ENCODE data around the gene FURIN.

FURIN gene

GRCh38 chr15:90863987-90864386 is 4.4 kb upstream of the FURIN start:
- no peaks in the 10 kb centered on the region for H3K36me3 ChIP-seq (ENCODE audit: insufficient read depth, low read length)
- no peak overlapping the region for H3K27ac ChIP-seq (ENCODE audit: low read depth, low read length)
- no peak overlapping the region for H3K9ac ChIP-seq (ENCODE audit: low read length)

DNA sequence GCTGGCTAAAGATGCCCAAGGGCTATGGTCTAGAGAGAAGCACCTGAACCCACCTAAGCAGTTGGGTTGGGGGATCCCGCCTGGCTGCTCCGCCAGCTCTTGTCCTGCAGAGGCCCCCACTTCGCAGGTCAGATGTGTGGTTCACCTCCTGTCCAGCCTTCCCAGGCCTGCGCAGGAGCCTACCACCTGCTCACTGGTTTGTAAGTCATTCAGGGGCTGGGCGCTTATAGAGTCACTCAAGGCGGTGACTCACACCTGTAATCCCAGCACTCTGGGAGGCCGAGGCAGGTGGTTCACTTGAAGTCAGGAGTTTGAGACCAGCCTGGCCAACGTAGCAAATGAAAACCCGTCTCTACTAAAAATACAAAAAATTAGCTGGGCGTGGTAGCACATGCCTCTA is 3.9 kb upstream of the FURIN start:
- H3K9me3 ChIP-seq (ENCODE audit: low read length): no peaks in the 10 kb centered on the region
- H3K4me3 ChIP-seq (ENCODE audit: low read depth in 1 of 2, low read length in 2 of 2): no peak overlapping the region
- no peaks in the 10 kb centered on the region for H3K36me3 ChIP-seq (ENCODE audit: insufficient read depth, low read length)
- H3K4me1 ChIP-seq (ENCODE audit: insufficient read depth, low read length): peaks cover 6% of the 10 kb centered on the region
- no peak overlapping the region for H3K27ac ChIP-seq (ENCODE audit: low read depth, low read length)
- H3K27me3 ChIP-seq (ENCODE audit: control insufficient read depth in 1 of 2, insufficient read depth in 2 of 2, low read length in 2 of 2): no peaks in the 10 kb centered on the region
- no peak overlapping the region for H3K9ac ChIP-seq (ENCODE audit: low read length)

More at GRCh38 chr15:90863987-90864386, 4.4 kb upstream of the FURIN start:
- Histone ChIP-seq H3K27me3 (ENCODE audit: control insufficient read depth in 1 of 2, insufficient read depth in 2 of 2, low read length in 2 of 2) (no peaks in the 10 kb centered on the region), H3K9me3 (ENCODE audit: low read length) (no peaks in the 10 kb centered on the region), H3K4me3 (ENCODE audit: low read depth in 1 of 2, low read length in 2 of 2) (no peak overlapping the region), H3K4me1 (ENCODE audit: insufficient read depth, low read length) (peaks cover under 1% of the 10 kb centered on the region)

DNA sequence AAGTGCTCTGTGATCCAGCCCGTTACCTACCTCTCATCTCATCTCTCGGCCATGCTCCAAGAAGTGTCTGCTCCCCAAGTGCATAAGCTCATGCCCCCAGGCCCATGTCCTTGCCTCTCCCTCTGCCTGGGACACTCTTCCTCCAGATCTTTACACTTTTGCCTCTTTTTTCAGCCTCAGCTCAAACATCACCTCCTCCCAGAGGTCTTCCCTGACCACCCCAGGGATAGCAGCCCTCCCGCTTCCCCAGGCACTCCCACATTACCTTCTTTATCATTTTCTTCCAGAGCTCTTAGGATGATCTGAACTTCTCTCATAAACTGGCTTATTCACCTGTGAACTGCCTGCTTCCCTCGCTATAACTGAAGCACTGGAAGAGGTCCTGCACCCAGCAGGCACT is 2.7 kb upstream of the FURIN start:
- Histone ChIP-seq H3K27ac (ENCODE audit: low read depth, low read length) (no peak overlapping the region), H3K4me1 (ENCODE audit: insufficient read depth, low read length) (peaks cover 17% of the 10 kb centered on the region), H3K9ac (ENCODE audit: low read length) (no peak overlapping the region), H3K27me3 (ENCODE audit: control insufficient read depth in 1 of 2, insufficient read depth in 2 of 2, low read length in 2 of 2) (no peaks in the 10 kb centered on the region), H3K4me3 (ENCODE audit: low read depth in 1 of 2, low read length in 2 of 2) (no peak overlapping the region), H3K9me3 (ENCODE audit: low read length) (no peaks in the 10 kb centered on the region), H3K36me3 (ENCODE audit: insufficient read depth, low read length) (no peaks in the 10 kb centered on the region)

GRCh38 chr15:90866161-90866715 is 2.1 kb upstream of the FURIN start:
- Histone ChIP-seq H3K9ac (ENCODE audit: low read length) (no peak overlapping the region), H3K36me3 (ENCODE audit: insufficient read depth, low read length) (no peaks in the 10 kb centered on the region), H3K27me3 (ENCODE audit: control insufficient read depth in 1 of 2, insufficient read depth in 2 of 2, low read length in 2 of 2) (no peaks in the 10 kb centered on the region), H3K9me3 (ENCODE audit: low read length) (no peaks in the 10 kb centered on the region), H3K4me1 (ENCODE audit: insufficient read depth, low read length) (peaks cover 18% of the 10 kb centered on the region), H3K27ac (ENCODE audit: low read depth, low read length) (no peak overlapping the region), H3K4me3 (ENCODE audit: low read depth in 1 of 2, low read length in 2 of 2) (no peak overlapping the region)

DNA sequence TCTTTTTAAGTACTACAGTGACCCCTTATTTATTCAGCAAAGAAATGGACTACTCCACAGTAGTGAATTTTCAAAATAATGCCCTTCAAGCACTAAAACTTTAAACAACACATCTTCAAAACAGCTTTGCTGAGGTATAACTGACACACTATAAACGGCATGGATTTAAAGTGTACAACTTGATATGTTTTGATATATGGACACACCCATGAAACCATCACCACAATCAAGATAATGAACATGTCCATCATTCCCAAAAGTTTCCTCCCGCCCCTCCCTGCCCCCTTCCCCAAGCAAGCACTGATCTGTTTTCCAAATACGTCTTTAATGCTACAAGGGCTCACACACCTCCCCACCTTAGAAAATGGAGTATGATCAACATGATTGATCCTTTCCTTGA is 1.6 kb upstream of the FURIN start:
- no peaks in the 10 kb centered on the region for H3K27me3 ChIP-seq (ENCODE audit: control insufficient read depth in 1 of 2, insufficient read depth in 2 of 2, low read length in 2 of 2)
- no peaks in the 10 kb centered on the region for H3K36me3 ChIP-seq (ENCODE audit: insufficient read depth, low read length)
- no peak overlapping the region for H3K9ac ChIP-seq (ENCODE audit: low read length)
- no peak overlapping the region for H3K27ac ChIP-seq (ENCODE audit: low read depth, low read length)
- peaks cover 18% of the 10 kb centered on the region for H3K4me1 ChIP-seq (ENCODE audit: insufficient read depth, low read length)
- no peak overlapping the region for H3K4me3 ChIP-seq (ENCODE audit: low read depth in 1 of 2, low read length in 2 of 2)
- no peaks in the 10 kb centered on the region for H3K9me3 ChIP-seq (ENCODE audit: low read length)

DNA sequence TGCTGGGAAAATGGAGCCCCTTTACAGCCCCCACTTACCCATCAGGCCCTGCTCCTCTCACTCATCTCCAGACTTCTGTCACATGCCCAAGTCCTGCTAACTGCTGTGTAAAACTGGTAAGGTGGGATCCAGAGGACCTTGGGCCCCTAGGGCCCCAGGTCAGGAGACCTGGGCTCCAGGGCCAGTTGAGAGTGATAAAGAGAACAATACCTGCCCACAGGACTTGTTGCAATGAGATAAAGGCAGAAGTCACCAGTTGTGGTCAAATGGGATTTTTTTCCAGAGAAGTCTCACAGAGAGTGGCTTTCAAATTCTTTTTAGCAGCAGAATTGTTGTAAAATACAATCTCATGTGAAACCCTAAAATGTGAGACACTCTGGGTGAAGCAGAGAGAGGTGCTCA is 753 bp downstream of the FURIN start:
- no peaks in the 10 kb centered on the region for H3K9me3 ChIP-seq (ENCODE audit: low read length)
- H3K27ac ChIP-seq (ENCODE audit: low read depth, low read length): no peak overlapping the region
- peaks cover 30% of the 10 kb centered on the region for H3K4me1 ChIP-seq (ENCODE audit: insufficient read depth, low read length)
- no peaks in the 10 kb centered on the region for H3K27me3 ChIP-seq (ENCODE audit: control insufficient read depth in 1 of 2, insufficient read depth in 2 of 2, low read length in 2 of 2)
- H3K36me3 ChIP-seq (ENCODE audit: insufficient read depth, low read length): no peaks in the 10 kb centered on the region
- H3K4me3 ChIP-seq (ENCODE audit: low read depth in 1 of 2, low read length in 2 of 2): no peak overlapping the region
- no peak overlapping the region for H3K9ac ChIP-seq (ENCODE audit: low read length)

DNA sequence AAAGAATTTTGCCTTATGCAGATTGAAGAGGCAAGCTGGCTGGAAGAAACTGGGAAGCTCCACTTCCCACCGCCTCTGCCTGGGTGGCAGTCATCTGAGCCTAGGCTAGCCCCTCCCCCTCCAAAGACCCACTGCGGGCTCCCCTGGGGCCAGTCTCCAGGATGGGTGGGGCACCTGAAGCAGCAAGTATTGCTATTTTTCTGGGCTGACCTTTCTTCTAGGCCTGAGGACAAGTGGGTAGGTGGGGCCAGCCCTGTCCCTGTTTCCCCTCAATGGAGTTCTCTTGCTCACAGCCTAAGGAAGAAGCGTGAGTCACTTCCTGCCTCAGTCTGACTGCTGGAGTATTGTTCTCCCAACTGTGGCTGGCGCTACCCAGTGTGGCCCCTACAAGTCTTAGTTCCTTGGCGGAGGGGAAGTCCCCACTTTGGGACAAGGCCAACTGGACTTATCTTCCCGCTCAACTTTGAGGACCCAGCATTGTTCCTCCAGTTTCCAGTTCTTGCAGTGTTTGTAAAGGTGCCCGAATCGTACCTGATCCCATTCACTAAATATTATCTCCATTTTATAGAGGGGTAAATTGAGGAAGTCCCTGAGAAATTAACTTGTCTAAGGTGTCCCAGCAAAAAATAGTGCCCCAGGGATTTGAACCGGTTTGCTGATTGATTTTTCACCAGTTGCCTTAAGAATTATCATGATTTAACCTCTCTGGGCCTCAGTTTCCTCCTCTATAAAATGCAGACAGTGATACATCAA is 1.4 kb downstream of the FURIN start:
- H3K4me3 ChIP-seq (ENCODE audit: low read depth in 1 of 2, low read length in 2 of 2): no peak overlapping the region
- no peaks in the 10 kb centered on the region for H3K9me3 ChIP-seq (ENCODE audit: low read length)
- peaks cover 30% of the 10 kb centered on the region for H3K4me1 ChIP-seq (ENCODE audit: insufficient read depth, low read length)
- peak overlapping the region; percentile 7 for H3K9ac ChIP-seq (ENCODE audit: low read length)
- no peaks in the 10 kb centered on the region for H3K27me3 ChIP-seq (ENCODE audit: control insufficient read depth in 1 of 2, insufficient read depth in 2 of 2, low read length in 2 of 2)
- H3K36me3 ChIP-seq (ENCODE audit: insufficient read depth, low read length): no peaks in the 10 kb centered on the region
- peak overlapping the region; percentile 92 for H3K27ac ChIP-seq (ENCODE audit: low read depth, low read length)

DNA sequence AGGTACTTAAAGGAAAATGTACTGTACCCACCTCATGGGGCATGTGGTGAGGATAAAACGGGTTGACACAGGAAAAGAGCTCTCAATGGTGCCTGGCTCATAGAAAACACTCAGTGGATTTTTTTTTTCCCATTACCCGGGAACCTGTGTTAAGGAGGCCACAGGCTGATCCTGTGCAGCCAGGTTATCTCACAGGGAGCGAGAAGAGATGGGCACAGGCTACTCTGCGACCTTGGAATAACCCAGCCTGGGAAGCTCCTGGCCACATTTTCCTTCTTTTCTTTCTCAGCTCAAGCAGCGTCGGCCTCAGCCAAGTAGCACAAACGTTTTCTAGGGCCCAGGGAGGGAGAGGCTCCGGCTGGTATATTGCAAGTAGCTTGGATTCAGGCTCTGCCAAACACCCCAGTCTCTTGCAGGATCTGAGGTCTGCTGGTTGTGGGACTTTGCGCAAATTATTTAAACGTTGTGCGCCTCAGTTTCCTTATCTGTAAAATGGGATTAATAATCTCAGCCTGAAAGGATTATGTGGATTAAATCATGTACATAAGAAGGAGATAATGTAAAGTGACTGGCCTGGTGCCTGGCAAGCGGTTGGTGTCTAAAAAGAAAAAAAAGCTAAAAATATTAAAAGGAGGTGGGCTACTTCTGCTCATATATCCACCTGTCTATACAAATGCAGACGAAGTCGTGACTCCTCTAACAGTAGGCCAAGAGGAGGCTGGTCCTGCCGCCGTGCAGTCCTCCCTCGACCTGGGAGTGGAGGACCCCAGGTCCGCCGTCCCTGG is 2.2 kb downstream of the FURIN start:
- Histone ChIP-seq H3K27me3 (ENCODE audit: control insufficient read depth in 1 of 2, insufficient read depth in 2 of 2, low read length in 2 of 2) (no peaks in the 10 kb centered on the region), H3K4me3 (ENCODE audit: low read depth in 1 of 2, low read length in 2 of 2) (peak overlapping the region; percentile 41 to 79), H3K9me3 (ENCODE audit: low read length) (no peaks in the 10 kb centered on the region), H3K36me3 (ENCODE audit: insufficient read depth, low read length) (no peaks in the 10 kb centered on the region), H3K4me1 (ENCODE audit: insufficient read depth, low read length) (peaks cover 30% of the 10 kb centered on the region), H3K27ac (ENCODE audit: low read depth, low read length) (peak overlapping the region; percentile 92), H3K9ac (ENCODE audit: low read length) (peak overlapping the region; percentile 7)

DNA sequence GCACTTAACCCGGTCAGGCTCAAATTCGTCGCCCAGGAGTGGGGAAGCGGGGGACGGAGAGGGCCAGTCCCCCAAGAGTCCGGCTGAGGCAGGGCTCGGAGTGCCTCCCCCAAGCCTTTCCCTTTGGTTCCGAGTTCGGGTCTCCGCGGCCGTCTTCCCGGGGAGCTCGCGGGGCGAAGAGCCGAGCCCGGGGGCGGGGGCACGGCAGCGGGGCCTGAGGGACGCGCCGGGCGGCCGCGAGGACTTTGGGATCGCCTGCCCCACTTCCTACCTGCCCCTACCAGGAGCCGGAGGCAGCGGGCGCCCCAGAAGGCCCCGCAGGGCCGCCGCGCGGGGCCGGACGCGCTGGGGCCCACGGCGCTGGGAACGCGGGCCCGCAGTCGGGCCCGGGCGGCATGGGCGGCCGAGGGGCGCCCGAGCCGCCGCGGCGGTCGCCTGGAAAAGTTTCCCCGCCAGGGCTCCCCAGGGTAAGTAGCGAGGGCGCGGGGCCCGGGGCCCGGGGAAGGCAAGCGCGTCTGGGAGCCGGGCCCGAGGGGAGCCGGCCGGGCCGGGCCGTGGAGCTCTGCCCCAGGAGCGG is 2.8 kb downstream of the FURIN start:
- Histone ChIP-seq H3K4me3 (ENCODE audit: low read depth in 1 of 2, low read length in 2 of 2) (peak overlapping the region; percentile 60 to 79), H3K9me3 (ENCODE audit: low read length) (no peaks in the 10 kb centered on the region), H3K36me3 (ENCODE audit: insufficient read depth, low read length) (peaks cover 1% of the 10 kb centered on the region), H3K4me1 (ENCODE audit: insufficient read depth, low read length) (peaks cover 30% of the 10 kb centered on the region), H3K27ac (ENCODE audit: low read depth, low read length) (peak overlapping the region; percentile 92), H3K9ac (ENCODE audit: low read length) (peak overlapping the region; percentile 7), H3K27me3 (ENCODE audit: control insufficient read depth in 1 of 2, insufficient read depth in 2 of 2, low read length in 2 of 2) (no peaks in the 10 kb centered on the region)

GRCh38 chr15:90871716-90872485 is 3.5 kb downstream of the FURIN start:
- Histone ChIP-seq H3K9ac (ENCODE audit: low read length) (peak overlapping the region; percentile 37), H3K4me1 (ENCODE audit: insufficient read depth, low read length) (peaks cover 30% of the 10 kb centered on the region), H3K36me3 (ENCODE audit: insufficient read depth, low read length) (peaks cover 8% of the 10 kb centered on the region), H3K27ac (ENCODE audit: low read depth, low read length) (peak overlapping the region; percentile 66), H3K4me3 (ENCODE audit: low read depth in 1 of 2, low read length in 2 of 2) (peak overlapping the region; percentile 60 to 63), H3K27me3 (ENCODE audit: control insufficient read depth in 1 of 2, insufficient read depth in 2 of 2, low read length in 2 of 2) (no peaks in the 10 kb centered on the region), H3K9me3 (ENCODE audit: low read length) (no peaks in the 10 kb centered on the region)

Measured in muscle layer of colon (tissue), 2 donors.